Endodermal cell (in vitro differentiated cells): ENCODE results near the gene LCORL. TPM values are rescaled to one million over a fixed set of nuclear protein-coding genes. Genes with fewer than 3 reads are reported as not detected.
"Not testable (repeated sequence)": the region's sequence is repeated elsewhere in the genome, so short reads cannot be mapped to it uniquely, and the experiment has no call there.

ENCODE experiments used
- DNase-seq: peaks from one replicate; pipeline ENCODE4 v3.0.0-alpha.2; 2017
- H3K27ac ChIP-seq: 2 replicates; pipeline ENCODE4 v1.5.1; 2013; ENCODE audit warnings: mild to moderate bottlenecking, low read depth, low read length, moderate library complexity
- H3K27me3 ChIP-seq: 2 replicates; pipeline ENCODE4 v1.6.1; 2013; ENCODE audit warnings: mild to moderate bottlenecking, low read length, moderate library complexity; ENCODE audit not compliant: insufficient read depth, control insufficient read depth, poor library complexity, severe bottlenecking
- H3K36me3 ChIP-seq: 2 replicates; pipeline ENCODE4 v1.7.0; 2013; ENCODE audit warnings: mild to moderate bottlenecking, low read length, moderate library complexity; ENCODE audit not compliant: control insufficient read depth, insufficient read depth
- H3K4me1 ChIP-seq: one replicate; pipeline ENCODE4 v1.7.0; 2013; ENCODE audit warnings: low read length; ENCODE audit not compliant: control insufficient read depth, insufficient read depth
- H3K4me3 ChIP-seq: 2 replicates; pipeline ENCODE4 v1.5.1; 2013; ENCODE audit warnings: mild to moderate bottlenecking, low read length, moderate library complexity
- H3K9ac ChIP-seq: 2 replicates; pipeline ENCODE4 v1.6.1; 2013; ENCODE audit warnings: mild to moderate bottlenecking, low read length, moderate library complexity; ENCODE audit not compliant: poor library complexity, severe bottlenecking; ENCODE audit errors: extremely low read depth
- H3K9me3 ChIP-seq: 2 replicates; pipeline ENCODE4 v1.6.1; 2013; ENCODE audit warnings: mild to moderate bottlenecking, low read length, moderate library complexity; ENCODE audit not compliant: control insufficient read depth
- H3K27ac Mint-ChIP-seq: 2 replicates; pipeline ENCODE4 v1.8.0; 2020; ENCODE audit warnings: mixed read lengths
- H3K27me3 Mint-ChIP-seq: 2 replicates; pipeline ENCODE4 v1.8.0; 2021; ENCODE audit warnings: mild to moderate bottlenecking, mixed read lengths; ENCODE audit not compliant: insufficient read depth
- H3K36me3 Mint-ChIP-seq: 2 replicates; pipeline ENCODE4 v1.8.0; 2020; ENCODE audit warnings: low read depth, mixed read lengths
- H3K4me1 Mint-ChIP-seq: 2 replicates; pipeline ENCODE4 v1.8.0; 2020; ENCODE audit warnings: mixed read lengths
- H3K4me3 Mint-ChIP-seq: 2 replicates; pipeline ENCODE4 v1.8.0; 2020; ENCODE audit warnings: mild to moderate bottlenecking, moderate library complexity, mixed read lengths
- H3K9me3 Mint-ChIP-seq: 2 replicates; pipeline ENCODE4 v1.8.0; 2020; ENCODE audit warnings: mild to moderate bottlenecking, mixed read lengths
- CTCF ChIP-seq: fragments of 200-600 bp; sonication (generic); conservative IDR thresholded peaks from 2 replicates; pipeline ENCODE4 v1.5.0; 2021; ENCODE audit warnings: antibody characterized with exemption, mild to moderate bottlenecking
- WGBS, 2 experiments: methylation state at CpG; one replicate each; pipeline versions ENCODE4 v1.1.5 to v1.1.7; 2013; ENCODE audit warnings: missing lambda C conversion rate in 2 of 2, mixed read lengths in 1 of 2; ENCODE audit not compliant: insufficient coverage in 1 of 2, insufficient read length in 1 of 2; 5-methylcytosine and 5-hydroxymethylcytosine counted together
- total RNA-seq, 2 donors: library from RNA; stranded (reverse); fragmentation: NEBNext Ultra II Directional in 1 of 2; extraction: Animal tissue kit (Norgen Biotek cat#: 25700) in 1 of 2; gene quantifications; 2 replicates in 1 of 2; 3 replicates in 1 of 2; pipeline ENCODE4 v1.2.1, GENCODE V29; 2021

Gene LCORL
- total RNA-seq, 2 donors from 2014 or later: 20.4 to 34.5 TPM

GRCh38 chr4:18007625-18008024 lies 13.9 kb downstream of the LCORL start:
- Mint-ChIP-seq H3K4me3 (no peak overlapping the region), H3K9me3 (peaks cover 39% of the 10 kb centered on the region), H3K4me1 (peaks cover 13% of the 10 kb centered on the region), H3K27ac (no peak overlapping the region), H3K36me3 (peaks cover 34% of the 10 kb centered on the region), H3K27me3 (no peaks in the 10 kb centered on the region)
- Histone ChIP-seq H3K4me1 (no peaks in the 10 kb centered on the region), H3K27ac (no peak overlapping the region), H3K9ac (no peak overlapping the region), H3K36me3 (peaks cover 6% of the 10 kb centered on the region), H3K9me3 (peaks cover 38% of the 10 kb centered on the region), H3K4me3 (no peak overlapping the region), H3K27me3 (no peaks in the 10 kb centered on the region)
- no peak for DNase-seq
- TF ChIP-seq CTCF: no peak

- H3K4me3 Mint-ChIP-seq: not testable (repeated sequence)
These were observed 15.1 kb downstream of the LCORL start for GRCh38 chr4:18006432-18006831.

GRCh38 chr4:17997129-17997528 lies 24.4 kb downstream of the LCORL start:
- H3K4me1 Mint-ChIP-seq: peaks cover 6% of the 10 kb centered on the region
- H3K9me3 ChIP-seq: no peaks in the 10 kb centered on the region
- H3K36me3 ChIP-seq: no peaks in the 10 kb centered on the region
- no peak for DNase-seq
- no peaks in the 10 kb centered on the region for H3K27me3 ChIP-seq
- no peak overlapping the region for H3K27ac Mint-ChIP-seq
- no peak overlapping the region for H3K27ac ChIP-seq
- WGBS, 2 experiments: 98 to 100% methylated on average over 3 to 4 of the region's 5 CpGs
- H3K4me3 Mint-ChIP-seq: no peak overlapping the region
- TF ChIP-seq CTCF: no peak
- H3K4me1 ChIP-seq: no peaks in the 10 kb centered on the region
- H3K36me3 Mint-ChIP-seq: peaks cover 2% of the 10 kb centered on the region
- no peaks in the 10 kb centered on the region for H3K9me3 Mint-ChIP-seq
- H3K4me3 ChIP-seq: no peak overlapping the region
- H3K27me3 Mint-ChIP-seq: no peaks in the 10 kb centered on the region
- no peak overlapping the region for H3K9ac ChIP-seq

More at GRCh38 chr4:18006432-18006831, 15.1 kb downstream of the LCORL start:
- peaks cover 38% of the 10 kb centered on the region for H3K9me3 ChIP-seq
- H3K4me1 ChIP-seq, H3K27me3 ChIP-seq, H3K36me3 ChIP-seq, H3K4me1 Mint-ChIP-seq, H3K27me3 Mint-ChIP-seq, H3K9ac ChIP-seq, H3K27ac ChIP-seq, DNase-seq, H3K4me3 ChIP-seq, H3K27ac Mint-ChIP-seq: not testable (repeated sequence)
- no CpG with 5 or more reads among the region's 1 CpG for WGBS, 2 experiments
- Mint-ChIP-seq H3K36me3 (peaks cover 34% of the 10 kb centered on the region), H3K9me3 (peaks cover 39% of the 10 kb centered on the region)

- Mint-ChIP-seq H3K36me3 (peaks cover 2% of the 10 kb centered on the region), H3K27ac (no peak overlapping the region), H3K27me3 (no peaks in the 10 kb centered on the region), H3K4me3 (no peak overlapping the region), H3K9me3 (peaks cover under 1% of the 10 kb centered on the region), H3K4me1 (peaks cover 6% of the 10 kb centered on the region)
- Histone ChIP-seq H3K27me3 (no peaks in the 10 kb centered on the region), H3K4me3 (no peak overlapping the region), H3K9me3 (no peaks in the 10 kb centered on the region), H3K36me3 (no peaks in the 10 kb centered on the region), H3K9ac (no peak overlapping the region), H3K27ac (no peak overlapping the region), H3K4me1 (no peaks in the 10 kb centered on the region)
- no peak for TF ChIP-seq CTCF
- DNase-seq: no peak
- 82% methylated on average over 2 of the region's 2 CpGs; no CpG with 5 or more reads in 1 of the 2 experiments for WGBS, 2 experiments
These were observed 26.4 kb downstream of the LCORL start for GRCh38 chr4:17995165-17995564.
